KMS-11 (cell line): ENCODE measurements around the gene WDR86.

Experiments
- H2AFZ ChIP-seq: fragments of 200-600 bp; sonication (generic); 2 replicates; pipeline ENCODE4 v1.6.1; 2016; ENCODE audit warnings: antibody characterized with exemption, mixed run types, low read depth
- H3K27ac ChIP-seq: fragments of 200-600 bp; sonication (generic); 2 replicates; pipeline ENCODE4 v1.6.1; 2016; ENCODE audit warnings: mild to moderate bottlenecking, mixed run types
- H3K27me3 ChIP-seq: fragments of 200-600 bp; sonication (generic); 2 replicates; pipeline ENCODE4 v1.6.1; 2017; ENCODE audit warnings: mild to moderate bottlenecking, low read depth, mixed run types, moderate library complexity; ENCODE audit not compliant: insufficient read depth
- H3K36me3 ChIP-seq: fragments of 200-600 bp; sonication (generic); 2 replicates; pipeline ENCODE4 v1.6.1; 2017; ENCODE audit warnings: mild to moderate bottlenecking, mixed run types; ENCODE audit not compliant: insufficient read depth
- H3K4me1 ChIP-seq: fragments of 200-600 bp; sonication (generic); 2 replicates; pipeline ENCODE4 v1.6.1; 2016; ENCODE audit warnings: mild to moderate bottlenecking, low read depth, mixed run types; ENCODE audit not compliant: poor library complexity, severe bottlenecking
- H3K4me2 ChIP-seq: fragments of 200-600 bp; sonication (generic); 2 replicates; pipeline ENCODE4 v1.7.0; 2016; ENCODE audit warnings: mild to moderate bottlenecking, mixed run types
- H3K4me3 ChIP-seq: fragments of 200-600 bp; sonication (generic); IDR thresholded peaks from 2 replicates; pipeline ENCODE4 v1.6.1; 2017; ENCODE audit warnings: low read depth, low read length, mixed read lengths; ENCODE audit not compliant: insufficient read depth
- H3K79me2 ChIP-seq: fragments of 200-600 bp; sonication (generic); 2 replicates; pipeline ENCODE4 v1.6.1; 2016; ENCODE audit warnings: low read depth, mixed run types; ENCODE audit not compliant: insufficient read depth
- H3K9ac ChIP-seq: fragments of 200-600 bp; sonication (generic); 2 replicates; pipeline ENCODE4 v1.6.1; 2016; ENCODE audit warnings: mild to moderate bottlenecking, mixed run types
- H4K20me1 ChIP-seq: fragments of 200-600 bp; sonication (generic); 2 replicates; pipeline ENCODE4 v1.6.1; 2016; ENCODE audit warnings: mild to moderate bottlenecking, mixed run types; ENCODE audit not compliant: insufficient read depth
- CTCF ChIP-seq: fragments of 200-600 bp; sonication (generic); conservative IDR thresholded peaks from 2 replicates; pipeline ENCODE4 v1.6.1; 2017; ENCODE audit warnings: low read depth, mild to moderate bottlenecking, antibody characterized with exemption, low read length, moderate library complexity, mixed read lengths

WDR86 gene

GRCh38 chr7:151432658-151433521, 23.1 kb upstream of the WDR86 start:
- Histone ChIP-seq H3K27ac (no peak overlapping the region), H3K9ac (no peak overlapping the region), H3K4me2 (no peak overlapping the region)

GRCh38 chr7:151431768-151432311, 22.0 kb upstream of the WDR86 start:
- Histone ChIP-seq H3K27ac (no peak overlapping the region), H2AFZ (no peak overlapping the region), H3K4me2 (no peak overlapping the region), H3K4me1 (peaks cover 30% of the 10 kb centered on the region), H3K9ac (no peak overlapping the region), H3K36me3 (no peaks in the 10 kb centered on the region), H3K4me3 (no peak overlapping the region), H4K20me1 (no peaks in the 10 kb centered on the region), H3K79me2 (no peaks in the 10 kb centered on the region), H3K27me3 (no peaks in the 10 kb centered on the region)
- TF ChIP-seq CTCF: no peak

More at GRCh38 chr7:151432658-151433521, 23.1 kb upstream of the WDR86 start:
- H2AFZ ChIP-seq: no peak overlapping the region
- H3K4me1 ChIP-seq: peaks cover 30% of the 10 kb centered on the region
- no peak overlapping the region for H3K4me3 ChIP-seq
- H3K27me3 ChIP-seq: no peaks in the 10 kb centered on the region
- TF ChIP-seq CTCF: peak; percentile 33; the same call in 1 of the 2 replicates
- H3K79me2 ChIP-seq: no peaks in the 10 kb centered on the region
- no peaks in the 10 kb centered on the region for H4K20me1 ChIP-seq
- H3K36me3 ChIP-seq: no peaks in the 10 kb centered on the region

GRCh38 chr7:151431281-151431767, 21.5 kb upstream of the WDR86 start:
- H3K79me2 ChIP-seq: no peaks in the 10 kb centered on the region
- H3K4me2 ChIP-seq: no peak overlapping the region
- H3K9ac ChIP-seq: no peak overlapping the region
- no peak overlapping the region for H3K4me3 ChIP-seq
- no peak for TF ChIP-seq CTCF
- peaks cover 30% of the 10 kb centered on the region for H3K4me1 ChIP-seq
- no peaks in the 10 kb centered on the region for H3K36me3 ChIP-seq
- H3K27me3 ChIP-seq: no peaks in the 10 kb centered on the region
- H2AFZ ChIP-seq: no peak overlapping the region
- no peak overlapping the region for H3K27ac ChIP-seq
- H4K20me1 ChIP-seq: no peaks in the 10 kb centered on the region

GRCh38 chr7:151430391-151431205, 20.8 kb upstream of the WDR86 start:
- no peak for TF ChIP-seq CTCF
- H3K27ac ChIP-seq: 0 out of 2 replicates have a peak overlapping the region, but pooled peaks have one; percentile 66
- no peaks in the 10 kb centered on the region for H4K20me1 ChIP-seq
- H3K36me3 ChIP-seq: no peaks in the 10 kb centered on the region
- H3K4me2 ChIP-seq: peak overlapping the region; percentile 56
- H2AFZ ChIP-seq: peak overlapping the region; percentile 42; the same call in 1 of the 2 replicates
- no peaks in the 10 kb centered on the region for H3K27me3 ChIP-seq
- no peak overlapping the region for H3K9ac ChIP-seq
- H3K4me3 ChIP-seq: no peak overlapping the region
- peaks cover 30% of the 10 kb centered on the region for H3K4me1 ChIP-seq
- H3K79me2 ChIP-seq: no peaks in the 10 kb centered on the region
